ENCODE measurements around the gene BEX1. TPM values are rescaled to one million over a fixed set of nuclear protein-coding genes. Genes with fewer than 3 reads are reported as not detected.

The BEX1 gene
- total RNA-seq: 0.92 and 2.8 TPM in 2 replicates

DNA sequence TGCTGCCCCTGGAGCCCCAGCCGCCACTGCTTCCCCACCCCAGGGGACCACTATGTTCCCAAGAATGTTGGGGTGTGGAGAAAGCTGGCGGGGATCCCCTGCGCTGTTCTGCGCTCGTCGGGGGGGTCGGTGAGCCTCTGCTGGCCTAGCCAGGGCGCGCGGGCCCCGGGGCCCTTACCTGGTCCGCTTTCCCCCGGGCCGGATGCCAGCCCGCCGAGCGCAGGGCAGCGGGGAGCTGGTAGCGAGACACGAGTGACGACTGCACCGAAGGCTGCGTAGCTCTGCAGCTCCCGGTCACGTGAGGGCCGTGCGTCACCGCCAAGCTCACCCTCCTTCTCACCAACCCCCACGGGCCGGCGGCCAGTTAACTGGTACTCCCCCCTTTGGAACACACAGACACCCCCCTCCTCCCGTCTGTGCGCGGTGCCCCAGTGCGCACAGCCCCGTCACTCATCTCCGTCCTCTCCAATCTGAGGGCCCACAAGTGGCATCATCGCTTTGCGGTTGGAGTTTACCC lies at the start of gene BEX1:
Gene BEX1, minus strand, starts transcription at position 254 of the 517 bp plus-strand sequence. CDS start 897 bp downstream, outside the sequence.

DNA sequence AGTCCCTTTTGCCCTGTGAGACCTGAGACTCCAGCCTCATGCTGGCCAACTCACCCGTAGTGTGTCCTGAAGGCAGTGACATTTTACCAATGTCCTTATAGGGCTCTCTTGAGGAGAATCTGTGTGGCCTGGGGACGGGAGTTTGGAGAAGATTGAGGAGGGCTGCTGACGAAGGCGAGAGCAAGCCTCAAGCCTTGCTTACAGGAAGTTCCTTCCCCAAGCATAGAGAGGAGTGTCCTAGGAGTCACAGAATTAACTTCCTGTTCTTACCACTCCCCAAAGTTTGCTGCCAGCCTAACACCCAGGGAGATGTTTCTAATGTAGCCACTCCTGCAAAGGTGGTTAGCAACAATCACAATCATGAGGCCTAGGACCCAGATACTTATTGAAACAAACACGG lies 29.0 kb upstream of the BEX1 start, which contains the start of gene NXF3:
Gene NXF3, minus strand, starts transcription at position 202 of the 400 bp plus-strand sequence. Its CDS starts 120 bp downstream, at position 82.

Other genes with a start within 250 kb of the BEX1 start
- 0.14 and 0.37 TPM in 2 replicates for gene RAB40AL, start 126.9 kb downstream of the BEX1 start, total RNA-seq
- not detected in 2 replicates for gene NXF3, start 29.0 kb upstream of the BEX1 start, total RNA-seq
- gene BEX4, start 150.9 kb upstream of the BEX1 start, total RNA-seq: 15.6 and 29.9 TPM in 2 replicates
- gene TCEAL8, start 191.0 kb upstream of the BEX1 start, total RNA-seq: 119 and 133 TPM in 2 replicates
- not detected in 2 replicates for gene TCEAL5, start 212.6 kb upstream of the BEX1 start, total RNA-seq
- gene BEX2, start 246.8 kb upstream of the BEX1 start, total RNA-seq: 0.83 and 1.3 TPM in 2 replicates

Data from smooth muscle cell of bladder (primary cell).